Fibroblast of villous mesenchyme (primary cell): Measurements from ENCODE around the gene PARN. TPM values are rescaled to one million over a fixed set of nuclear protein-coding genes. Genes with fewer than 3 reads are reported as not detected.
"Not testable (repeated sequence)": the region's sequence is repeated elsewhere in the genome, so short reads cannot be mapped to it uniquely, and the experiment has no call there.

Source experiments
- DNase-seq: peaks from one replicate; pipeline ENCODE4 v3.0.0-alpha.2; 2010; ENCODE audit warnings: low read depth
- H3K4me3 ChIP-seq: 2 replicates; pipeline ENCODE4 v1.5.1; 2011; ENCODE audit warnings: low read depth, mild to moderate bottlenecking, low read length
- CTCF ChIP-seq: IDR thresholded peaks from 2 replicates; pipeline ENCODE4 v1.5.1; 2012; ENCODE audit warnings: low read depth, mild to moderate bottlenecking, low read length; ENCODE audit not compliant: insufficient read depth
- total RNA-seq: library from RNA; depleted of rRNA; stranded (reverse); fragments of >200 nt; gene quantifications from 2 replicates; pipeline ENCODE4 v1.2.3, GENCODE V29; 2012

The PARN gene
- total RNA-seq, 1 donor = 35.4 TPM

DNA sequence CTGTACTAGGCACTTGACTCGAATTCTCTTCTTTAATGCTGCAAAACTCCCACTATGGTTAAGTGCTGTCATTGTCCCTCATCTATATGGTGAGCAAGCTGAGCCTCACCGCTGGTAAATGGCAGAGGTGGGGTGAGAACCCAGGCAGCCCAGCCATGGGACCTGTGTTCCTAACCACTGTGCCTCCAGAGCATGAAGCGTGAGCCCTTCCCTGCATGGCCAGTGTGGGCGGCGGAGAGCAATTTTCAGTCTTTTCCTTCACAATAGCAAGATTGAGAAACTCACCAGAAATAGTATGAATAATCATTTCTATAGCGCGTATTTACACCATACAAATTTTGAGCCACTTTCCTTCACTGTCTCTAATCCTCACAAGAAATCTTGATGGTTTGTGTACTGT, 11.9 kb upstream of the PARN start:
- no peak for TF ChIP-seq CTCF
- DNase-seq = no peak

GRCh38 chr16:14641206-14641605, 11.1 kb upstream of the PARN start:
- DNase-seq = no peak
- TF ChIP-seq CTCF = no peak
- no peak overlapping the region for H3K4me3 ChIP-seq

More for the DNA sequence above, 11.9 kb upstream of the PARN start:
- no peak overlapping the region for H3K4me3 ChIP-seq

GRCh38 chr16:14640538-14640937, 10.5 kb upstream of the PARN start:
- DNase-seq = no peak
- no peak for TF ChIP-seq CTCF
- no peak overlapping the region for H3K4me3 ChIP-seq

- not testable (repeated sequence) for DNase-seq, H3K4me3 ChIP-seq
Observed at GRCh38 chr16:14636951-14637240, 6.8 kb upstream of the PARN start.

GRCh38 chr16:14636179-14636950, 6.3 kb upstream of the PARN start:
- DNase-seq, H3K4me3 ChIP-seq: not testable (repeated sequence)

- no peak for TF ChIP-seq CTCF
- H3K4me3 ChIP-seq = no peak overlapping the region
Observed at GRCh38 chr16:14635395-14636165, 5.5 kb upstream of the PARN start.

GRCh38 chr16:14634389-14634725, 4.3 kb upstream of the PARN start:
- TF ChIP-seq CTCF = no peak
- DNase-seq = no peak
- H3K4me3 ChIP-seq = peak overlapping the region; percentile 90

More at GRCh38 chr16:14635395-14636165, 5.5 kb upstream of the PARN start:
- DNase-seq = no peak
